Mucosa of rectum (tissue), 2 donors: Measurements from ENCODE around the gene SMCO4.

Source experiments
- H3K27ac ChIP-seq, 2 donors: one replicate each; pipeline ENCODE4 v1.7.0; 2013; ENCODE audit warnings: inconsistent platforms in 2 of 2, low read depth in 2 of 2, low read length in 2 of 2
- H3K27me3 ChIP-seq, 2 donors: one replicate each; pipeline ENCODE4 v1.7.0; 2013; ENCODE audit warnings: low read length in 2 of 2; ENCODE audit not compliant: control insufficient read depth in 2 of 2, insufficient read depth in 2 of 2
- H3K36me3 ChIP-seq, 2 donors: one replicate each; pipeline ENCODE4 v1.7.0; 2013; ENCODE audit warnings: low read length in 2 of 2; ENCODE audit not compliant: control insufficient read depth in 2 of 2, insufficient read depth in 2 of 2
- H3K4me1 ChIP-seq, 2 donors: one replicate each; pipeline ENCODE4 v1.7.0; 2013; ENCODE audit warnings: low read length in 2 of 2, mild to moderate bottlenecking in 1 of 2; ENCODE audit not compliant: control insufficient read depth in 2 of 2, insufficient read depth in 2 of 2
- H3K4me3 ChIP-seq, 2 donors: one replicate each; pipeline ENCODE4 v1.7.0; 2013; ENCODE audit warnings: low read length in 2 of 2
- H3K9ac ChIP-seq, 2 donors: one replicate each; pipeline ENCODE4 v1.7.0; 2013; ENCODE audit warnings: low read length in 2 of 2, low read depth in 1 of 2, mild to moderate bottlenecking in 1 of 2
- H3K9me3 ChIP-seq, 2 donors: one replicate each; pipeline ENCODE4 v1.7.0; 2013; ENCODE audit warnings: low read length in 2 of 2; ENCODE audit not compliant: control insufficient read depth in 2 of 2
- donor health status: healthy.
- donor health status: Normal muscosa, but diverticular disease.

The SMCO4 gene

DNA sequence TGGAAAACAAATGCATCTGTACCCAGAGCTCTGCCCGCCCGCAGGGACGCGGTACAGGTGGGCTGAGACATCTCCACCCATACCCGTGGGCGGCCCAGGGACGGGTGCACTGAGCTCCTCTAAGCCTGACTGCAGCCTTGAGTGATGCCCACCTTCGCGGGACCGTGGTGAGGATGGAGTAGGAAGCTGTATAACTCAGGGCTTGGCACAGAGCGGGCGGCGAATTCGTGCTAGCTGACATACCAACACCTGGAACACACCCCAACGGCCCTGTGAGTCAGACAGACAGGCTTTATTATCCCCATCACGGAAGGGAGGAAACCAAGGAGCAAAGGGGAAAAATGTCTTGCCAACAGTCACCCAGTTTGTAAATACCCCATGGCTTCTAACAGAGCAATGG is 61.9 kb downstream of the SMCO4 start:
- Histone ChIP-seq H3K27me3 (no peaks in the 10 kb centered on the region), H3K27ac (peak overlapping the region in 1 of 2 donors; percentile 74), H3K9me3 (no peaks in the 10 kb centered on the region)

DNA sequence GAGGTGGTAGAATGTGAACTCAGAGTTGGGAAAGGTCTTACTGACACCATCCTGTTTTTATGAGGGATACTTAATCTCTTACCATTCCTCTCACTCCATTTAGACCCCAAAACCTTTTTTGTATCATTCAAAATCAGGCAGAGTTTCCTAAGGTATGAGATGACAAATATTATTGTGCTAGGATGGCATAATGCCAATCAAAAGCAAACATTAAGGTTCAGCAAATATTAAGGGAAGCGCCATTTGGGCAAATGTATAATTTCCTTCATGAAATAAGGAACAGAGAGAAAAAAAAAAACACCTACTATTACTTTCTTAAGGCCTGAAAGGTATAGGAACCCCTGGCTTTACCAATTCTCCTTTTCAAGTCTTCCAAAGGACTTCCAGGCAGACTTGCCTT is 62.4 kb downstream of the SMCO4 start:
- Histone ChIP-seq H3K27me3 (no peaks in the 10 kb centered on the region), H3K9me3 (no peaks in the 10 kb centered on the region), H3K27ac (no peak overlapping the region), H3K4me3 (no peak overlapping the region), H3K36me3 (peaks cover 0 to 2% of the 10 kb centered on the region in 2 donors), H3K9ac (no peak overlapping the region), H3K4me1 (peaks cover 8% of the 10 kb centered on the region in 2 donors)

More for the DNA sequence above, 61.9 kb downstream of the SMCO4 start:
- Histone ChIP-seq H3K4me3 (no peak overlapping the region), H3K4me1 (peaks cover 8% of the 10 kb centered on the region in 2 donors), H3K36me3 (peaks cover 0 to 2% of the 10 kb centered on the region in 2 donors), H3K9ac (no peak overlapping the region)

DNA sequence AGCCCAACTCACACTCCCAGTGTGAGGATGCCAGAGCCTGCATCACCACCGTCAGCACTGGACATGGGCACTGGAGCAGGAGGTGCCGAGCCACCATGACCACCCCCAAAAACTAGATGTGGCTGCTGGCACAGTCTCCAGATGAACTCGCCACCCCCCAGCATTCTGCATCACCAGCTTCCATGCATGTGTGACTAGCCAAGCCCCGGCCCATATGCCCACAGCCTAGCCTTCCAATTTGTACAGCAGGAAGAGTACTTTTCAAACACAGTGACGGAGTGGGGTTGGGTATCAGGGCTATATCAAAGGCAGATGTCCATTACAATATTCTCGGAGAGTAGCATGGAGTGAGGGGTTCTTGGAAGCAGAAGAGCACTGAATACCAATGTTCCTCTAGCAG is 62.9 kb downstream of the SMCO4 start:
- Histone ChIP-seq H3K27ac (no peak overlapping the region), H3K27me3 (no peaks in the 10 kb centered on the region), H3K9ac (no peak overlapping the region), H3K4me3 (no peak overlapping the region), H3K36me3 (peaks cover 0 to 1% of the 10 kb centered on the region in 2 donors), H3K9me3 (no peaks in the 10 kb centered on the region), H3K4me1 (peaks cover 8% of the 10 kb centered on the region in 2 donors)

GRCh38 chr11:93478841-93479240 is 64.3 kb downstream of the SMCO4 start:
- Histone ChIP-seq H3K9me3 (no peaks in the 10 kb centered on the region), H3K27me3 (no peaks in the 10 kb centered on the region), H3K4me1 (peaks cover 8% of the 10 kb centered on the region in 2 donors), H3K9ac (no peak overlapping the region), H3K4me3 (no peak overlapping the region), H3K27ac (no peak overlapping the region), H3K36me3 (no peaks in the 10 kb centered on the region)

GRCh38 chr11:93477684-93478234 is 65.4 kb downstream of the SMCO4 start:
- Histone ChIP-seq H3K4me3 (no peak overlapping the region), H3K27me3 (no peaks in the 10 kb centered on the region), H3K9ac (no peak overlapping the region), H3K4me1 (peaks cover 8% of the 10 kb centered on the region in 2 donors), H3K27ac (no peak overlapping the region), H3K36me3 (no peaks in the 10 kb centered on the region), H3K9me3 (no peaks in the 10 kb centered on the region)

- Histone ChIP-seq H3K4me1 (peaks cover 3 to 8% of the 10 kb centered on the region in 2 donors), H3K27me3 (no peaks in the 10 kb centered on the region), H3K9me3 (no peaks in the 10 kb centered on the region), H3K9ac (no peak overlapping the region), H3K27ac (no peak overlapping the region), H3K36me3 (no peaks in the 10 kb centered on the region), H3K4me3 (no peak overlapping the region)
Measured at GRCh38 chr11:93476796-93477195, 66.4 kb downstream of the SMCO4 start.

GRCh38 chr11:93474123-93474522 is 69.1 kb downstream of the SMCO4 start:
- Histone ChIP-seq H3K36me3 (no peaks in the 10 kb centered on the region), H3K9me3 (no peaks in the 10 kb centered on the region), H3K9ac (no peak overlapping the region), H3K27me3 (no peaks in the 10 kb centered on the region), H3K4me3 (no peak overlapping the region), H3K27ac (no peak overlapping the region), H3K4me1 (no peaks in the 10 kb centered on the region)

DNA sequence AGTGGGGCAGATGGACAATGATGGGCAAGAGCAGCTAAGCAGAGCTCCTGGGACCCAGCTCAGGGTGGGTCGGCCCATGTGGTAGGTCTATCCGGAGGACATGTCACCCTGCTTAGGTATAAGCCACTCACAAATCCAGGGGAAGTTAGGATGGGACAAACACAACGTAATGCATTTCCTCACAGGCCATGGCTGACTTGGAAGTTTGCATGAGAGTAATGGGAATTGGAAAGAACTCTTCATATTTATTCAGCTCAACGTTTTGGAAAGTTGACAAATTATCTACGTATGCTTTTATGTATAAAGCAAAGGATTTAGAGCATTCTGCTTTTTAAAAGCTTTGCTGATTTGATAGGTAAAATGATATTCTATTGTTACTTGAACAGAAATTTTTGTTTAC is 74.9 kb downstream of the SMCO4 start:
- Histone ChIP-seq H3K9ac (no peak overlapping the region), H3K4me3 (no peak overlapping the region), H3K27me3 (no peaks in the 10 kb centered on the region), H3K4me1 (no peaks in the 10 kb centered on the region), H3K27ac (no peak overlapping the region), H3K36me3 (no peaks in the 10 kb centered on the region), H3K9me3 (no peaks in the 10 kb centered on the region)

GRCh38 chr11:93467054-93467453 is 76.1 kb downstream of the SMCO4 start:
- no peaks in the 10 kb centered on the region for H3K27me3 ChIP-seq
- H3K4me1 ChIP-seq, result no peaks in the 10 kb centered on the region
- H3K27ac ChIP-seq, result no peak overlapping the region
- no peak overlapping the region for H3K4me3 ChIP-seq
- no peaks in the 10 kb centered on the region for H3K9me3 ChIP-seq
- H3K9ac ChIP-seq, result no peak overlapping the region
- no peaks in the 10 kb centered on the region for H3K36me3 ChIP-seq

DNA sequence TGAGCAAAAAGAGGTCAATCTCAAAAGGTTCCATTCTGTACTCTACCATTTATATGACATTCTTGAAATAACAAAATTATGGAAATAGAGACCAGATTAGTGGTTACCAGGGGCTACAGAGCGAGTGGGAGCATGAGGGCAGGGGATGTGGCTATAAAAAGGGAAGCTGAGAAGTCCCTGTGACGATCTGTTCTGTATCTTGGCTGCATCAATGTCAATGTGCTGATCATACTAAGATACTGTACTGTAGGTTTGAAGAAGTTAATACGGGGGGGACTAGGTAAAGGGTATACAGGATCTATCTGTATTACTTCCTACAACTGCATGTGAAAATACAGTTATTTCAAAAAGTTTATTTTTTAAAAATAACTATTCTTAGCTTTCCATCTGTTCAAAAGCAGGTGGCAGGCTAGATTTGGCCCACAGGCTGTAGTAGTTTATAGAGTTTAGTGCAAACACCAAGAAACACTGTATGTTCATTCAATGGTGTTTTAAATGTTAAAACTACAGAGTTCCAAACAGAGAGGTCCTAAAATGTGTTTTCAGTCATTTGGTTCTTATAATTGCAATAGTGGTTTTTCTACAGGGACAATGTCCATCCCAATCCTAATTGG is 78.2 kb downstream of the SMCO4 start:
- H3K27ac ChIP-seq, result no peak overlapping the region
- no peaks in the 10 kb centered on the region for H3K9me3 ChIP-seq
- H3K9ac ChIP-seq, result no peak overlapping the region
- H3K36me3 ChIP-seq, result no peaks in the 10 kb centered on the region
- H3K4me3 ChIP-seq, result no peak overlapping the region
- H3K4me1 ChIP-seq, result no peaks in the 10 kb centered on the region
- H3K27me3 ChIP-seq, result no peaks in the 10 kb centered on the region
